Left cardiac atrium (tissue), 4 donors: ENCODE measurements around the gene DDI1. TPM values are rescaled to one million over a fixed set of nuclear protein-coding genes. Genes with fewer than 3 reads are reported as not detected.

Source experiments
- ATAC-seq, 2 donors: fragments of 200-7000 bp; cut with Tn5 transposase; one replicate each; pipeline ENCODE4 v1.9.1; 2020; ENCODE audit warnings: mild to moderate bottlenecking in 2 of 2, moderate library complexity in 2 of 2
- DNase-seq: peaks from one replicate; pipeline ENCODE4 v3.0.0-alpha.2; 2020
- intact Hi-C, 2 donors: fragments of 100-400 bp; cut with DNase I; formaldehyde crosslinking; loops; one replicate each; pipeline versions ENCODE4 v1.14.1 to v1.15.1; 2022 to 2023
- total RNA-seq, 2 donors: library from RNA; stranded (reverse); fragmentation: NEBNext Ultra II Directional; extraction: Animal tissue kit (Norgen Biotek cat#: 25700); gene quantifications; one replicate each; pipeline ENCODE4 v1.2.1, GENCODE V29; 2021
- donor health status: DM: no; HTN: yes; CAD: no.
- donor health status: DM: no; HTN: yes; CAD: no; lungs with severe emphysema.
- donor health status: DM: yes; HTN: yes; CAD: no.
- donor health status: Dilated cardiomyopathy.

DDI1 gene
- total RNA-seq, 2 donors from 2014 or later = not detected

DNA sequence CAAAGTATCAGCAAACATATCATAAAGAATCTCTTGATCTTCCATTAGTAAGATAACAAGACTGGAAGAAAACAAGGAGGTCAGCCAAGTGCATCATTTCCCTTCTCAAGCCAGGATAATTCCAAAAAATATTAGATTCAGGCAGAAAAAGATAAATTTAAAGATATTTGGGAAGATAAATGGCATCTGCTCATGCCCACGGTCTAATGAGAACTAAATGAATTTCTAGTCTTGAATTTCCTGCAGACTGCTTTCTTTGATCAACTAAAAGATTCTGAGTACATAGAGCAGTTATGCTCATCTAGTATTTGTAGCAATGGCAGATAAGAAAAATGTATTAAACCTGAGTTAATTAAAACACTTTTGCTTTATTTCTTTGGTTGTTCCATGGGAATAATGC, 31.1 kb downstream of the DDI1 start:
- DNase-seq (no peak), ATAC-seq (no peak)
- intact Hi-C loops = no loop called here

DNA sequence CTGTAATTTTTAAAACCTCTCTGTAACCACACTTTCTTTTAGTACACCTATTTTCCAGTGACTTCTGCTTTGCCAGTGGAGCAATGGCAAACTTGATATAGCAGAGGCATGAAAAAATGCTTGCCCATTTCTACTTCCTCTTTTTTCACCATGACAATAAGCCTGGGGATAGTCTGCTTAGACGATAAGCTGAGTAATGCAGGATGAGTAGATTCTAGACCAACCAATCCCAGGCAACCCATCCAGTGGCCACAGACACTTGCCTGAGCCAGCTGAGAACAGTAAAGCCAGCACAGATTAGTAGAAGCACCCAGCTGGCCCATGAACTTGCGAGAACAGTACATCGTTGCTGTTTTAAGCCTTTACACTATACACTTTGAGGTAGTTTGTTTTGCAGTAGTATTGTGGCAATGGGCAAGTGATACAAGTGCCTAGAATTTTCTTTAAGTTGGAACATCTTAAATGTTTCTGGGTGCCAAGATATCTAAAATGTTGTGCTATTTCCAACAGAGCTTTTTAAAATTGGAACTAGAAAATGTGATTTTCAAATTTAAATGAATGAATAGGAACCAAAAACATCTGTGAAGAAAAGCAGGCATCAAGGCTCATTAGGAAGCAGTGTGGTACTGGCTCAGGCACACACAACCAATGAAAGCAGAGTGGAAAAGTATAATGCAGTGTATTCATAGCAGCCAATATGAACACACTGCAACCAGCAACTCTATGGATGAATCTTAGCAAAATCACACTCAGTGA, 37.7 kb downstream of the DDI1 start:
- ATAC-seq (peak; percentile 34 to 77), DNase-seq (no peak)
- intact Hi-C loops = no loop called here

GRCh38 chr11:104075091-104075490, 38.7 kb downstream of the DDI1 start:
- DNase-seq (no peak), ATAC-seq (no peak)
- intact Hi-C loops = no loop called here

DNA sequence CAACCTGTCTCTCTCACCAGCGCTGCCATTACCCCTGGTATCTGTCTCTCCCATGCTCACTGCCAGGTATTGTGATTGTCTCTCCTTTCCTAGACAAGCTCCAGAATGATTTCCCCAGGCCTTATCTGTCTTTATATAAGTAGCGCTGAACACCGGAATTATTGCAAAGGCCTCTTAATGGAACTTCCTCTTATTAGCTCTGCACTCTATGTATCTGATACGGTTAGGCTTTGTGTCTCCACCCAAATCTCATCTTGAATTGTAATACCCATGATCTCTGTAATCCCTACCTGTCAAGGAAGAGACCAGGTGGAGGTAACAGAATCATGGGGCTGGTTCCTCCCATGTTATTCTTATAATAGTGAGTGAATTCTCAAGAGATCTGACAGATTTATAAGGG, 39.3 kb downstream of the DDI1 start:
- ATAC-seq (no peak), DNase-seq (no peak)
- intact Hi-C loops = no loop called here

DNA sequence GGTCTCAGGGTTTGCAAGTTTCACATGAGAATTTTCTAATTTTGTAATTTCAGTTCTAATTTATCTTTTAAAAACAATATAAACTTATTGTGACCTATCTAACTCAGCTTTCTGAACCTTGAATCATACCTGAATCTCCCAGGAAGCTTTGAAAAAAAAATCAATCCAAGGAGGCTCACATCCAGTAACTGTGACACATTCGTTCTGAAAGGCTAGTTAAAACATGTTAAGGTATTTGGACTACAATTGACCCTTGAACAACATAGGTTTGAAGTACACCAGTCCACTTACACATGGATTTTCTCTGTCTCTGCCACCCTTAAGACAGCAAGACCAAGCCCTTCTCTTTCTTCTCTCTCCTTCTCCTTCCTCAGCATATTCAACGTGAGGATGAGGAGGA, 40.0 kb downstream of the DDI1 start:
- intact Hi-C loops = no loop called here
- ATAC-seq = no peak

DNA sequence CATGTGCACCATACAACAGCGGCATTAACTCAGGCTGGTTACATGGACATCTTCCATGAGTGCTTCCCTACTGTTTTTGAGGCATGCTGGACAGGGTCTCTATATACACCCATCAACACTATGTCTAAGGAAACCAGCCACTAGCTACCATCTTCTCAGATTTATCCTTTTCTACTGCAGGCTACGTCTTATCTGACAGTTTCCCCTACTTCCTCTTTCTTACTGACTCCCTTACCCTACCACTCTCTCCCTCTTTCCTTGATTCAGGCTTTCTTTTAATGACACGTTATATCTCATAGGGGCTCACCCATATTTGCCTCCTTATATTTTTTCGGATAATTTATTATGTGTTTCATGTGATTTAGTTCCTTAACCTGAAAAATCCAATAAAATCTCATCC, 41.8 kb downstream of the DDI1 start:
- intact Hi-C loops = no loop called here

More for the DNA sequence above, 40.0 kb downstream of the DDI1 start:
- DNase-seq = no peak

GRCh38 chr11:104078995-104079394, 42.6 kb downstream of the DDI1 start:
- intact Hi-C loops = no loop called here
- no peak for DNase-seq
- ATAC-seq = no peak

More for the DNA sequence above, 41.8 kb downstream of the DDI1 start:
- DNase-seq = no peak
- ATAC-seq = no peak

GRCh38 chr11:104086621-104087020, 50.2 kb downstream of the DDI1 start:
- ATAC-seq (no peak), DNase-seq (no peak)
- intact Hi-C loops = no loop called here

Other genes starting within 250 kb of the DDI1 start
- 10 to 100 TPM in 1 of 2 donors, 1 to 10 TPM in 1; 8.7 to 17.3 TPM for gene PDGFD, start 127.5 kb downstream of the DDI1 start, total RNA-seq